Measurements from ENCODE around the gene INAFM1. TPM values are rescaled to one million over a fixed set of nuclear protein-coding genes. Genes with fewer than 3 reads are reported as not detected.

The INAFM1 gene
- total and polyA plus RNA-seq, 9 of the 15 experiments (the other 6 are each of a cell fraction or from before 2014, with no cell fraction given) = 0.71 to 30.9 (median 3.1) TPM

DNA sequence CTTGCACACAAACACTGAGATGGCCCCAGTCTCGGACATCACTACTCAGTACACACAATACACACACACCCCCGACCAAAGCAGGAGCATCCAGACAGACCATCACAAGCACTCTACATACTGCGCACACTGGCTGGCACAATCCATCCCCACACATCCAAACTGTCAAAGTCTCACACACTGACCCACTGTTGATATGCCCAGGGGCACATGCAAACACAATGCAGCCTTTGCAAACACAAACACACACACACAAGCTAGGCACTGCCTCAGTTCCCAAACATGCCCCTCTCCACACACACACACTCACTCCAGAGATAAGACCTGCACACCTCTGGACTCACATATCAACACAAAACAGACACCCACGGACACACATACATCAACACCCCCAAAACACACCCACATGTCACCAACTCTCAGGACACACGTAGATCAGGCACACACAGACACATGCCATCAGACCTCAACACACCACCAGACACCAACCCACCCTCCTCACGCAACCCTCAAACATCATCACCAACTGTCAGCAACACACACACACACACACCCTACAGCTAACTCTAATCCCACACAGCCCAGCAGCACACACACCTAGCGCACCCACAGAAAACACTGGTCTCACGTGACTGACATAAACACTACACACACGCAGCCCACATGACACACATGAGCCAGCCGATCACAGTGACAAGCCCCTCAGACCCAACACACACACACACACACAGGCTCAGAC, 45.6 kb upstream of the INAFM1 start (continued):
- TF ChIP-seq TOE1 (IDR thresholded peaks at IDR 0.05; ENCODE audit: borderline replicate concordance) = peak; percentile 92
- TF ChIP-seq TOE1 (CRISPR knock-in tag; IDR thresholded peaks at IDR 0.05; ENCODE audit: borderline replicate concordance, low read depth) = no peak; the same call in 1 of the 2 replicates
- no peak; the same call in 1 of the 2 replicates for TF ChIP-seq TAF7 (tag; IDR thresholded peaks at IDR 0.05)
- TF ChIP-seq ZC3H11A (IDR thresholded peaks at IDR 0.05; ENCODE audit: low read depth, low read length) = no peak
- TF ChIP-seq THRA (IDR thresholded peaks at IDR 0.05) = no peak
- TF ChIP-seq, protein P1, sequence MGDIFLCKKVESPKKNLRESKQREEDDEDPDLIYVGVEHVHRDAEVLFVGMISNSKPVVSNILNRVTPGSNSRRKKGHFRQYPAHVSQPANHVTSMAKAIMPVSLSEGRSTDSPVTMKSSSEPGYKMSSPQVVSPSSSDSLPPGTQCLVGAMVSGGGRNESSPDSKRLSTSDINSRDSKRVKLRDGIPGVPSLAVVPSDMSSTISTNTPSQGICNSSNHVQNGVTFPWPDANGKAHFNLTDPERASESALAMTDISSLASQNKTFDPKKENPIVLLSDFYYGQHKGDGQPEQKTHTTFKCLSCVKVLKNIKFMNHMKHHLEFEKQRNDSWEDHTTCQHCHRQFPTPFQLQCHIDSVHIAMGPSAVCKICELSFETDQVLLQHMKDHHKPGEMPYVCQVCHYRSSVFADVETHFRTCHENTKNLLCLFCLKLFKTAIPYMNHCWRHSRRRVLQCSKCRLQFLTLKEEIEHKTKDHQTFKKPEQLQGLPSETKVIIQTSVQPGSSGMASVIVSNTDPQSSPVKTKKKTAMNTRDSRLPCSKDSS (IDR thresholded peaks at IDR 0.05; ENCODE audit: low read depth, partially characterized antibody) = peak; percentile 2
- TF ChIP-seq ARNT (IDR thresholded peaks at IDR 0.05) = peak; percentile 31 to 51; a peak in 1 of 4 replicates
- TF ChIP-seq MLLT1 (IDR thresholded peaks at IDR 0.05) = peak; percentile 92 to 95
- no peak for TF ChIP-seq HDAC8 (tag; IDR thresholded peaks at IDR 0.05)
- no peak for TF ChIP-seq U2AF1 (optimal IDR thresholded peaks at IDR 0.05; ENCODE audit: low read depth, low read length)
- TF ChIP-seq EP400 (IDR thresholded peaks at IDR 0.05) = peak; percentile 28
- no peak for TF ChIP-seq LCOR (CRISPR knock-in tag; IDR thresholded peaks at IDR 0.05)
- TF ChIP-seq ZNF217 (CRISPR knock-in tag; IDR thresholded peaks at IDR 0.05) = no peak
- 0 out of 2 replicates have a peak, but pooled peaks have one; percentile 20 for TF ChIP-seq NFATC3 (IDR thresholded peaks at IDR 0.05)
- TF ChIP-seq, protein P2, sequence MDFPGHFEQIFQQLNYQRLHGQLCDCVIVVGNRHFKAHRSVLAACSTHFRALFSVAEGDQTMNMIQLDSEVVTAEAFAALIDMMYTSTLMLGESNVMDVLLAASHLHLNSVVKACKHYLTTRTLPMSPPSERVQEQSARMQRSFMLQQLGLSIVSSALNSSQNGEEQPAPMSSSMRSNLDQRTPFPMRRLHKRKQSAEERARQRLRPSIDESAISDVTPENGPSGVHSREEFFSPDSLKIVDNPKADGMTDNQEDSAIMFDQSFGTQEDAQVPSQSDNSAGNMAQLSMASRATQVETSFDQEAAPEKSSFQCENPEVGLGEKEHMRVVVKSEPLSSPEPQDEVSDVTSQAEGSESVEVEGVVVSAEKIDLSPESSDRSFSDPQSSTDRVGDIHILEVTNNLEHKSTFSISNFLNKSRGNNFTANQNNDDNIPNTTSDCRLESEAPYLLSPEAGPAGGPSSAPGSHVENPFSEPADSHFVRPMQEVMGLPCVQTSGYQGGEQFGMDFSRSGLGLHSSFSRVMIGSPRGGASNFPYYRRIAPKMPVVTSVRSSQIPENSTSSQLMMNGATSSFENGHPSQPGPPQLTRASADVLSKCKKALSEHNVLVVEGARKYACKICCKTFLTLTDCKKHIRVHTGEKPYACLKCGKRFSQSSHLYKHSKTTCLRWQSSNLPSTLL (IDR thresholded peaks at IDR 0.05) = peak; percentile 62; the same call in 1 of the 2 replicates
- no peak for TF ChIP-seq SP2 (IDR thresholded peaks at IDR 0.05; ENCODE audit: extremely low read depth, low read depth, low read length, poor library complexity, severe bottlenecking)
- TF ChIP-seq CHD1 (IDR thresholded peaks at IDR 0.05; ENCODE audit: low read length) = no peak
- no peak for TF ChIP-seq ZNF212 (CRISPR knock-in tag; IDR thresholded peaks at IDR 0.05)
- TF ChIP-seq TSC22D4 (tag; IDR thresholded peaks at IDR 0.05) = peak; percentile 82; the same call in 1 of the 2 replicates
- TF ChIP-seq BRD9 (IDR thresholded peaks at IDR 0.05; ENCODE audit: low read depth, partially characterized antibody) = peak; percentile 38
- no peak for TF ChIP-seq ZKSCAN3 (CRISPR knock-in tag; IDR thresholded peaks at IDR 0.05)

Measured in K562 (cell line).